Measurements from ENCODE around the gene NAA35. TPM values are rescaled to one million over a fixed set of nuclear protein-coding genes. Genes with fewer than 3 reads are reported as not detected.
A peak's percentile ranks its signal among the peaks of the same experiment; 100 is the strongest.

NAA35 gene
- total and polyA plus RNA-seq, 2 experiments from 2014 or later = 17.8 to 28.6 TPM

- 48% methylated on average over 9 of the region's 9 CpGs for WGBS (ENCODE audit: low lambda C conversion rate, missing lambda C conversion rate)
- H3K27me3 ChIP-seq = no peaks in the 10 kb centered on the region
- H3K9me2 ChIP-seq (replicated peaks; ENCODE audit: insufficient read depth) = no peaks in the 10 kb centered on the region
- no peak overlapping the region for H3K4me3 ChIP-seq
- no peak overlapping the region for H3K4me2 ChIP-seq
- H3K79me2 ChIP-seq = no peaks in the 10 kb centered on the region
- no peaks in the 10 kb centered on the region for H4K20me1 ChIP-seq (ENCODE audit: insufficient read depth, poor library complexity, severe bottlenecking)
- H2AFZ ChIP-seq = no peak overlapping the region
- no peaks in the 10 kb centered on the region for H3K36me3 ChIP-seq (replicated peaks; ENCODE audit: insufficient read depth, low read depth)
- no peaks in the 10 kb centered on the region for H3K4me1 ChIP-seq (ENCODE audit: insufficient read depth)
- TF ChIP-seq EZH2phosphoT487 (IDR thresholded peaks at IDR 0.05; ENCODE audit: low read depth, severe bottlenecking, unreplicated experiment) (no peak), EZH2 (IDR thresholded peaks at IDR 0.05; ENCODE audit: borderline replicate concordance) (no peak)
- TF ChIP-seq, protein P1, sequence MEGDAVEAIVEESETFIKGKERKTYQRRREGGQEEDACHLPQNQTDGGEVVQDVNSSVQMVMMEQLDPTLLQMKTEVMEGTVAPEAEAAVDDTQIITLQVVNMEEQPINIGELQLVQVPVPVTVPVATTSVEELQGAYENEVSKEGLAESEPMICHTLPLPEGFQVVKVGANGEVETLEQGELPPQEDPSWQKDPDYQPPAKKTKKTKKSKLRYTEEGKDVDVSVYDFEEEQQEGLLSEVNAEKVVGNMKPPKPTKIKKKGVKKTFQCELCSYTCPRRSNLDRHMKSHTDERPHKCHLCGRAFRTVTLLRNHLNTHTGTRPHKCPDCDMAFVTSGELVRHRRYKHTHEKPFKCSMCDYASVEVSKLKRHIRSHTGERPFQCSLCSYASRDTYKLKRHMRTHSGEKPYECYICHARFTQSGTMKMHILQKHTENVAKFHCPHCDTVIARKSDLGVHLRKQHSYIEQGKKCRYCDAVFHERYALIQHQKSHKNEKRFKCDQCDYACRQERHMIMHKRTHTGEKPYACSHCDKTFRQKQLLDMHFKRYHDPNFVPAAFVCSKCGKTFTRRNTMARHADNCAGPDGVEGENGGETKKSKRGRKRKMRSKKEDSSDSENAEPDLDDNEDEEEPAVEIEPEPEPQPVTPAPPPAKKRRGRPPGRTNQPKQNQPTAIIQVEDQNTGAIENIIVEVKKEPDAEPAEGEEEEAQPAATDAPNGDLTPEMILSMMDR (IDR thresholded peaks at IDR 0.05; ENCODE audit: poor library complexity) = peak; percentile 41
- H3K9me3 ChIP-seq (ENCODE audit: low read depth) = no peaks in the 10 kb centered on the region
- peak; percentile 17 for DNase-seq (ENCODE audit: low spot score)
- no peak overlapping the region for H3K27ac ChIP-seq
Observed at GRCh38 chr9:85900504-85901201, 40.3 kb upstream of the NAA35 start.

DNA sequence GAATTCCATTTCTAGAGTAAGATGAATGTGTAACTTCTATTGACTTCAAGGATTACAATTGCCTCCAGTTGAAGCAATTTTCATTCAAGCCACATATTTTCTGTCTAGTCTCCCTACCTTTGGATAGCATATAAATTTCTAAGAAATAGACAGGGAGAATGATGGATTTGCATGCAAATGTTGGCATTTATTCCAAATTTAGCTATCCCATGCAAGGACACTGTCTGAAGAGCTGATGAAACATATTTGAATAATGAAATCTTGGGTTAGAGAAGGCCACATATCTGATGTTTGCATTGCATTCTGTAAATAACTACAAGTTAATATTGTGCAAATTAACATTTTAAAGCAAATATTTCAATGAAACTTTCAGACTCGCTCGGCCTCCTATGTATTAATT lies 36.0 kb upstream of the NAA35 start:
- Histone ChIP-seq H4K20me1 (ENCODE audit: insufficient read depth, poor library complexity, severe bottlenecking) (no peaks in the 10 kb centered on the region), H3K79me2 (no peaks in the 10 kb centered on the region), H3K27ac (no peak overlapping the region), H3K4me3 (no peak overlapping the region), H3K4me2 (no peak overlapping the region), H3K9me3 (ENCODE audit: low read depth) (no peaks in the 10 kb centered on the region), H3K9me2 (replicated peaks; ENCODE audit: insufficient read depth) (no peaks in the 10 kb centered on the region), H2AFZ (no peak overlapping the region), H3K27me3 (no peaks in the 10 kb centered on the region), H3K36me3 (replicated peaks; ENCODE audit: insufficient read depth, low read depth) (no peaks in the 10 kb centered on the region), H3K4me1 (ENCODE audit: insufficient read depth) (no peaks in the 10 kb centered on the region)
- WGBS (ENCODE audit: low lambda C conversion rate, missing lambda C conversion rate) = 97% methylated on average over 2 of the region's 2 CpGs
- TF ChIP-seq, protein P1 (IDR thresholded peaks at IDR 0.05; ENCODE audit: poor library complexity) = no peak
- TF ChIP-seq EZH2 (IDR thresholded peaks at IDR 0.05; ENCODE audit: borderline replicate concordance) = no peak
- TF ChIP-seq EZH2phosphoT487 (IDR thresholded peaks at IDR 0.05; ENCODE audit: low read depth, severe bottlenecking, unreplicated experiment) = no peak
- DNase-seq (ENCODE audit: low spot score) = no peak

- Histone ChIP-seq H3K4me1 (ENCODE audit: insufficient read depth) (no peaks in the 10 kb centered on the region), H3K9me3 (ENCODE audit: low read depth) (no peaks in the 10 kb centered on the region), H2AFZ (no peak overlapping the region), H3K9me2 (replicated peaks; ENCODE audit: insufficient read depth) (no peaks in the 10 kb centered on the region), H4K20me1 (ENCODE audit: insufficient read depth, poor library complexity, severe bottlenecking) (no peaks in the 10 kb centered on the region), H3K36me3 (replicated peaks; ENCODE audit: insufficient read depth, low read depth) (no peaks in the 10 kb centered on the region), H3K27me3 (no peaks in the 10 kb centered on the region), H3K4me3 (no peak overlapping the region), H3K27ac (no peak overlapping the region), H3K79me2 (no peaks in the 10 kb centered on the region), H3K4me2 (no peak overlapping the region)
- no peak for DNase-seq (ENCODE audit: low spot score)
- TF ChIP-seq, protein P1 (IDR thresholded peaks at IDR 0.05; ENCODE audit: poor library complexity) = no peak
- TF ChIP-seq EZH2 (IDR thresholded peaks at IDR 0.05; ENCODE audit: borderline replicate concordance) (no peak), EZH2phosphoT487 (IDR thresholded peaks at IDR 0.05; ENCODE audit: low read depth, severe bottlenecking, unreplicated experiment) (no peak)
- WGBS (ENCODE audit: low lambda C conversion rate, missing lambda C conversion rate) = 78% methylated on average over 1 of the region's 1 CpG
Observed at GRCh38 chr9:85905957-85906356, 35.0 kb upstream of the NAA35 start.
